Stimulated activated CD8-positive, alpha-beta memory T cell treated with anti-CD3 and anti-CD28 coated beads, Interleukin-12 subunit alpha, Interleukin-12 subunit beta, amount 100 ng/mL, for 24 hours (primary cell): Measurements from ENCODE around the gene MCC.

Source experiments
- DNase-seq: peaks from one replicate; pipeline ENCODE4 v3.0.0-alpha.2; 2020; ENCODE audit errors: extremely low read depth

Gene MCC

DNA sequence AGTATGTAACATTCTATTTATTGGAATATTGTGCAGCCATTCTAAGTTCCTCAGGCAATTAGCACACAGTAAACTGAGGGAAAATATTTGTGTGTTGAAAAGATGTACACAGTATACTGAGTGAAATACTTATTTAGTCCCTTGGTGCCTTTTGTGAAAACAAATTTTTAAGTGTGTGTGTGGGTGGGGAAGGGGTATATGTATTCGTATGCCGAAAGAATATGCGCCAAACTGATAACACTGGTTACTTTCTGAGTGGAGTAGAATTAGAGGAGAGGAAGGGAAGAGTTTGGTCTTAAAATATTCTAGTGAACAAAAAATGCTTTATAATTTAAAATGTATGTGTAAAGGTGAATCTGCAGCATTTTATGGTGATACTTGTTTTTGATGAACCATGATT is 508.5 kb downstream of the MCC start:
- no peak for DNase-seq

DNA sequence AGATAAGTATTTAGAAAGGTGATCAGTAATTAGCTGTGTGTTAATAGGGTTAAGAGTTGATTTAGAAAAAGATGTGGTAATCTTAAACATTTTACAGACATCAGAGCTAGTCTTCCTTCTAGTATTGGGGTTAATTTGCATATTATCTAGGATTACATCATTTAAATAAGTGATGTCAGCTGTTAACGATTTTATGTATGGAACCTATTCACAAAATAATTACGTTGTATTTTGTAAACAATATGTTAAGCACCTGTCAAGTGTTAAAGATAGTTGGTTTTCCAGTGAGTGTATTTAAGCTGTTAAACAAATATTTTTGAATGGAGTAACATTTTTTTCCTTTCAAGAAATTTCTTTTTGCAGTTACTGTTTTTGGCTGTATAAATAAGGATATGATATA is 509.4 kb downstream of the MCC start:
- no peak for DNase-seq

GRCh38 chr5:112977440-112977861 is 510.8 kb downstream of the MCC start:
- DNase-seq: no peak

GRCh38 chr5:112976432-112977309 is 511.6 kb downstream of the MCC start, which contains the start of gene DCP2:
Gene DCP2, plus strand, starts transcription at chr5:112976798. Its CDS starts 136 bp downstream, at chr5:112976934.
- DNase-seq: peak; percentile 85

DNA sequence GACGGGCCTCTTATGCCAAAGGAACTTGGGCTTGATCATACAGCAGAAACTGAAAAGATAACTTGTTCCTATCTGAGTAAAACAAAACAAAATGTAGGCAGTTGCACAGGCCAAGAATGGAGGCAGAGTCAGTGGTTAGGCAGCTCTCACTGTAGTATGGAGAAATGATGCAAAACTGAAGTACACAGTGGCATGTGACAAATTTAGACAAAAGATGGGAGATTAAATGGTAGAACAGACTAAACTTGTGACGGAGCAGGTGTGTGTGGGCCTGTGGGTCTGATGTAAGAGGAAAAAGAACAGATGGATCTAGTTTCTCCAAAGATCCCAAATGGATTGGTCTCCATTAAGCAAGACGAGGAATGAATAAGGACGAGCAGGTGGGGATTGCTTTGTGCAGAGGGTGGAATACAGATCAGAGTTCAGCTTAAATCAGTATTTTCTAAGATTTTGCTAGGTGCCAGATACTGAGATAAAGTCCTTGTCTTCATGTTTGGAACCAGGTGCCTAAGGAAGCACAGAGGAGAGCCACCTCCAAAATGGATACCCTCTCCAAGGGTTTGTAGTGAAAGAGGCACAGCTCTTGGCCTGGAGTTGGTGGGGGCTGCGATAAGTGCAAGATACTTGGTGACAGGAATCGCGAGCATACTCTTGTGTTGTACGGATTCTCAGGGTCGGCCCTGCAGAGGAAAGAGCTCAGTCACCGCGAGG is 512.4 kb downstream of the MCC start:
- no peak for DNase-seq

GRCh38 chr5:112974901-112975300 is 513.4 kb downstream of the MCC start:
- no peak for DNase-seq

GRCh38 chr5:112973904-112974303 is 514.3 kb downstream of the MCC start:
- DNase-seq: no peak

DNA sequence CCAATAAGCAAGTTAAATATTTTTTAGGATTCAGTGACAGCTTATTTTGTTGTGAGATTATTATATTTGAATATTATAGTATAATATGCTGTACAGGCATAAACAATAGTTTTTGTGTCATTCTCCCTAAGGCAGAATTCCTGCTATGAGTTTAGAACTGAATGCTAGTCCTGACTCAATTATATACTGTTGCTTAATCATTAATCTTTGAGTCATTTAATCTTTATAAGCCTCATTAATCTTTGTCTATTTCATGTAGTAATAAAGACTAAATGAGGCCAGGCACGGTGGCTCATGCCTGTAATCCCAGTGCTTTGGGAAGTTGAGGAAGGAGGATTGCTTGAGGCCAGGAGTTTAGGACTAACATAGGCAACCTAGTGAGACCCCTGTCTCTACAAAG is 515.2 kb downstream of the MCC start:
- DNase-seq: no peak
